GM18511 (cell line): ENCODE measurements around the gene RNASEH1.

Experiments used
- ATAC-seq: cut with Tn5 transposase; IDR thresholded peaks from one replicate; pipeline ENCODE4 v1.9.1; 2021; ENCODE audit warnings: mild to moderate bottlenecking, moderate library complexity; ENCODE audit not compliant: unreplicated experiment

The RNASEH1 gene

DNA sequence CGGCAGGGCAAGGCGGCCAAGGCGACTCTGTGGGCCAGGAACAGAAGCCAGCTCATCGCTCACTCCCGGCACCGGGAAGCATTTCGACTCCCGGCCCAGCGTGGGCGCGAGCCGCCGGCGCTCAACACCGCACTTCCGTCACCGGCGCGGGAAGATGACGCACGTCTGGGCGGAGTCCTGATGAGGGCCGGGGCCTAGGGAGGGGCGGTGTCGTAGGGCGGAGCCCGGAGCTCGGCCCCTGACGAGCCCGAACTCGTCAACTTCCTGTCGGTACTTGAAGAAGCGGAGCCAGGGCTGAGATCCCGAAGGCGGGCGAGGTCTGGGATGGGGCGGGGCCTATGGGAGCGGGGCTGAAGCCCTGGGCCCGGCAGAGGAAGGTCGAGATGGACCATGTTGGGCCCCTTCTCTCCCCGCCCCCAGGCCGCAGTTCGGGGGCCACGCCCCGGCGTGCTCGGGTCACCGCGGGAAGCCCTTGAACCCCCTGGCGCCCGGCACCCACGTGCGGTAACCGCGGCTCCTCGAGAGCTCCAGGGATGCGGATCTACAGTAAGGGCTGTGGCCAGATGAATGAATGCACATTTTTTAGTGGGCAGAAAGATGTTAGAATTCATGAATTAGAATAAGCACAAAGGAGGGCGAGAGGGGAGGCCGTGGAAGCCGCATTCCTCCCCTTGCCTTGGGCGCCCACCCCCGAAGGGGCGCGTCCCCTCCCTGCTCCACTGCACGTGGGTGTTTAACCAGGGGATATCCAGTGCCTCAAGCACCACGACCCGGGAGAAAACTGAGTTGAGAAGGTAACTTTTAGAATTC is at the start of gene RNASEH1:
Gene RNASEH1 (minus strand): TSS at position 129 of the 810 bp plus-strand sequence. CDS start 73 bp downstream, at position 56.
- ATAC-seq, result peak; percentile 97

- no peak for ATAC-seq
Observed at GRCh38 chr2:3606370-3607201, 48.5 kb upstream of the RNASEH1 start.

- no peak for ATAC-seq
Observed at GRCh38 chr2:3606028-3606369, 47.9 kb upstream of the RNASEH1 start.

DNA sequence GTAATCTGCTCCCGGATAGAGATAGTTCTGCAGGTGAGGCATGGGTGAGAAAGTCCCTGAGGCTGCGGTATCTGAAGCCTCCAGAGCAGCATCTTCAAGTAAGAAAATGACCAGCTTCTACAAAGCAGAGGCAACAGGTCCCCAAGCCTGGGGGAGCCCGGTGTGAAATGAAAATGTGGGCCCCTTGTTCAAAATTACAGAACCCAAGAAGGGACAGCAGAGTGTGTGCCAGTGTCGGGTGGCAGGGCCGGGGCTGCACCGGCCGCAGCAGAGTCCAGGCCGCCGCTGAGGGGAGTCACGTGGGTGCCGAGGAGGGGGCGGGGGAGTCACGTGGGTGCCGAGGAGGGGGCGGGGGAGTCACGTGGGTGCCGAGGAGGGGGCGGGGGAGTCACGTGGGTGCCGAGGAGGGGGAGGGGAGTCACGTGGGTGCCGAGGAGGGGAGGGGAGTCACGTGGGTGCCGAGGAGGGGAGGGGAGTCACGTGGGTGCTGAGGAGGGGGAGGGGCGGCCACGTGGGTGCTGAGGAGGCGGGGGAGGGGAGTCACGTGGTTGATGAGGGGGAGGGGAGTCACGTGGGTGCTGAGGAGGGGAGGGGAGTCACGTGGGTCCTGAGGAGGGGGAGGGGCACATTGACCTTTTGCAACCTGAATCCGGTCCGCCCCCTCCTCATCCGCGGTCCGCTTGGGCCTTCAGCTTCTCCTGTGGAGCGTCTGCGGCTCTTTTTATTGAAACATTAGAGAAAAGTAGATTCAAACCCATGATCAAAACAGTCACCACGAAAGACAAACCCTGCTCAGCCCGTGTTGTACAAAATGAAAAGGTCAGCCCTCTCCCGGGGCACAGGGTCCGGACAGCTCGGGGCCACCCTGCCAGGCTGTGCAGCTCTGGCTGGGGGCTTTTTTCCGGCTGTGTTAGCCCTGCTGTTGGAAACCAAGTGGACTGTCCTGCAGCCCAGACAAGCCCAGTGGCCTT is 47.1 kb upstream of the RNASEH1 start:
- no peak for ATAC-seq

DNA sequence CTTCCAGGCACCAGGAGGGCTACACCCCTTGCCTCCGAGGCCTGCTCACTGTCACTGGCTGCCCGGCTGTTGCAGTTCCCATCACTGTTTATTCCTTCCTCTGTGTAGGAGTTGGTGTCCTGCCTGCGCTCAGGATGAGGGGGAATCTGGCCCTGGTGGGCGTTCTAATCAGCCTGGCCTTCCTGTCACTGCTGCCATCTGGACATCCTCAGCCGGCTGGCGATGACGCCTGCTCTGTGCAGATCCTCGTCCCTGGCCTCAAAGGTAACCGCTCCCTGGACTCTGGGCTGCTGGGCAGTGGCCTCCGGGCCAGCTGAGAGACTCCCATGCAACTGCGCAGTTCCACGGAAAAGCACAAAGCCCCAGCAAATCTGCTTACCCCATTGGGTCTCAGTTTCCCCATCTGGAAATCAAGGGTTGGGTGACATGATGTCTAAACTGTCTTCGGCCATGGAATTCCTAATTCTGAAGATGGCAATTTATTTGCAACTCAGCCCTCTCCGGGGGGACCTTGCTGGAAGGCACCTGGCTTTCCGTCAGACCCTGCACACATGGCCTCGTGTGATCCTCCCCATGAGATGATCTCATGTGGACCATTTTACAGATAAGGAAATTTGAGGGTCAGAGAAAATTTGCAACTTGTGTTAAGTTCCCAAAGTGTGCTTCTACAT is 46.2 kb upstream of the RNASEH1 start:
- no peak for ATAC-seq

DNA sequence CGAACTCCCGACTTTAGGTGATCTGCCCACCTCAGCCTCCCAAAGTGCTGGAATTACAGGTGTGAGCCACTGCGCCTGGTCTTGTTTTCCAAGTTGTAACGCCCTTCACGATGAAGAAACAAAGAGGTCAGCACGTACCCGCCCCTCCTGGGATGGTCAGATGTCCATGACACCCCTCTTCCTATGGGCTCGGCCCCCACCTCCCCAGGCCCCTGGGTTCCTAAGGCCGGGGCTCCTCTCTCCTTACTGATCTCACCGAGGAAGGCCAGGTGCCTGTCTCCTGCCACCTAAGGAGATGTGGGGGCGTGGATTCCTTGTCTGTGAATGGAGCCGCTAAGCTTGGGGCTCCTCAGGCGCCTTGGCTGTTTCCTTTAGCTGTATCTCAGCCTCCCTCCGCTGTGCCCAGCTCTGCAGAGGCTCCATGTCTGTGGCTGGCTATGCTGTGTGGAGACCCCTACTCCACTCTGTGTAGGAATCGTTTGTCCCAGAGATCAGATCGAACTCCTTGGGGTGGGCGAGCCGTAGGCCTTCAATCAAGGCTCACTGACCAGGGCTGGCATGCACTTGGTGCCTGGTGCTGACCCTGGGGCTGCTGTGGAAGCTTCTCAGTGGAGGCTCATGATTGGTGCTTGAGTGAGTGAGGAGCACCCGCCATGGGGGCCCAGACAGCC is 45.5 kb upstream of the RNASEH1 start:
- ATAC-seq, result no peak

DNA sequence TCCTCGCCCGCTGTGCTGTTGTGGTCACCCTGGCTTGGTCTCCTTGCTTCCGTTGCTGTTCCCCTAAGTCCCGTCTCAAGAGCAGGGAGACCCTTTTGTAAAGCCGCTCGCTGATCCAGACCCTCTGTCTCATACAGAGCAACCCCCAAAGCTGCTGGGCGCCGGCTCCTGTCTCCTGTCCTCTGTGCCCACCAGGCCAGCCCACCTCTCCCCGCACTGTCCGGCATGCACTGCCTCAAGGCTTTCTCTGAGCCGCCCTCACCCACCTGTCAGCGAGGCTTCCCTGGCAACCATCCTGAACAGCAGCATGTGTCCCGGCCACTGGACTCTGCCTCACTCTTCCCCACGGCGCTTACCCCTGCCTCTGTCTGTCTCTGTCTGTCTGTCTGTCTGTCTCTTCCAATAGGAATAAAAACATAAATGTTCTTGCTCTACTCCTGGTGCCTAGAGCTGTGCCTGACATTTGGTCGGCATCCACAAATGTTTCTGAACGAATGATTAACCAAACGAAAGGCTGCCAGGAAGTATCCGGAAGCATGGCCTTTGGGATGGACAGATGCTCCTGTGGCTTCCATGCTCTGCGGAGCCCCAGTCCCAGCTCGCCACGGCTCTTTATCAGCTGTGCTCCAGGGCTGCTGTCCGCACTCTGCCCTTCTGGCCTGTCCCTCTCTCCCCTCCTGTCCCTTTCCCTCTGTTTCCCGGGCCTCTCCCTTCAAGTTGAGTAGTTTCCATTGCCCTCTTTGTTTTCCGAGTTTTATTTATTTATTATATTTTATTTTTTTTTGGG is 44.6 kb upstream of the RNASEH1 start:
- ATAC-seq, result no peak

DNA sequence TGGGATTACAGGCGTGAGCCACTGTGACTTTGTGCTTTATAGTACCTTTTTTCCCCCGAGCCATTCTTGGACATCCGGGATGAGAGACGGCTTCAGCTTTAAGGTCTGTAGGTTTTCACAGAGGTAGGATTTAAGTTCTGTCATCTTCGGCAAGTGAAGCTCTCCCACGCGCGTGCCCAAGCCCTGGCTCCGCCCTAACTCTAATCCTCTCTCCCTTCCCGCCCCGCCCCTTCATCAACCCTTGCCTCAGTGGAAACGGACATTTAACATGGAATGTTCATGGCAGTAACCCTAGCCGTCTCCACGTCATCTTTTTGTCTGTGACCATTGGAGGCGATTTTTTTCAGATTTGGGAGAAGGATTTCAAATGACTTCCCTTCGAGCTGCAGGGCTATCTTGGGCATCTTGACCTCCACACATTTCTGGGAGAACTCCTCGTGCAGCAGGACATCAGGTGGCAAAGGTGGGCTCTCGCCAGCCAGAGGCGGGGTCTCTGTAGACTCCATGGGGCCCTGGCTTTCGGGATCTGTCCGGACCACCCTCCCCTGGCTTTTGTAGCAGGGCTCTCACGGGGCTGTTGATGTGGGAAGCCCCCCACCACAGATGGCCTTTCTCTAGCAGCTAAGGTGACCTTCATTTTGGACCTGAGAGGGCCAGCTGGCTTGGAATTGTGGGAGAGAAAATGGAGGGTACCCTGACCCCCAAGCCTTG is 43.6 kb upstream of the RNASEH1 start:
- no peak for ATAC-seq

GRCh38 chr2:3600256-3600855 is 42.2 kb upstream of the RNASEH1 start:
- ATAC-seq, result no peak

GRCh38 chr2:3598912-3599854 is 41.0 kb upstream of the RNASEH1 start:
- ATAC-seq, result no peak

DNA sequence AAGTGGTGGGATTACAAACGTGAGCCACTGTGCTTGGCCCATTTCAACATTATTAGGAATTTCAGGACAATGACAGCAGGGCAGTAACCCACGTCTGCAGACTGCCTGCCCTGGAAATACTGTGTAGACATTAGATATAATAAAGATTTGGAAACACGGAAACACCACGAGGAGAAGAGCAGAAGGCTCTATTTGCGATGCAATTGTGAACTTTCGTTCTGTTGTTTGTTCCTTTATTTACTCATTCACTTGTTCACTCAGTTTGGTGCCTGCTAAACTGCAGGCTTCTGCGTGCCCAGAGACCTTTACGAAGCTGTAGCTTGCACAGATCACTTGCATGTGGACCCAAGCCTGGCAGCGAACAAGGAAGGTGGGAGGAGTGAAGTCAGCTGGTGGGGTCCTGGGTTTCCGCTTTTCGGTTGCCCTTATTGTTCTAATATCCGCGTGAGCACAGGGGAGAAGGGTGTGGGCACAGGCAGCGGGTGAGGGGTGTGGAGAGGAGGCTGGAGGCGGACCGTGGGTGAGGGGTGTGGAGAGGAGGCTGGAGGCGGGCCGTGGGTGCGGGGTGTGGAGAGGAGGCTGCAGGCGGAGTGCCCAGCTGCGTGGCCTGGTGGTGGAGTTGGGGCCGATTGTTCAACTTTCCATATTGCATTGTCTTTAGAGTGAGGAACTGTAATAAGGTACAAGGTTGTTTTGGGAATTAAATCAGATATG is 40.2 kb upstream of the RNASEH1 start:
- ATAC-seq, result no peak

DNA sequence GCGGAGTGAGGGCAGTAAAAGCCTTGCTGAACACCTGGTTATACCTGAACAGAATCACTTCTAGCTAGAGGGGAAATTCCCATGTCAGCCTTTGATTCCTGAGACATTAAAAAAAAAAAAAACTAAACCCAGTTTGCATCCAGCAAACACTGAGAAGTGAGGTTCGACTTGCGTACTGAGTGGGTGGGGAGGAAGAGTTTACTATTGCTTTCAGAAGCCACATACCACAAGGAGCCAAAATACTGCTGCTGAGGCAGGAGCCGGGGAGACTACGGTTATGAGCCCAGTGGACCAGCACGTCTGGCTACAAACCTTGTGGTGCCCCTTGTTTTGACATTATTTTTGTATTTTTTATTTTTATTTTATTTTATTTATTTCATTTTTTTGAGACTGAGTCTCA is 39.4 kb upstream of the RNASEH1 start:
- peak; percentile 42 for ATAC-seq

- ATAC-seq, result no peak
Observed at GRCh38 chr2:3596901-3597417, 38.8 kb upstream of the RNASEH1 start.

DNA sequence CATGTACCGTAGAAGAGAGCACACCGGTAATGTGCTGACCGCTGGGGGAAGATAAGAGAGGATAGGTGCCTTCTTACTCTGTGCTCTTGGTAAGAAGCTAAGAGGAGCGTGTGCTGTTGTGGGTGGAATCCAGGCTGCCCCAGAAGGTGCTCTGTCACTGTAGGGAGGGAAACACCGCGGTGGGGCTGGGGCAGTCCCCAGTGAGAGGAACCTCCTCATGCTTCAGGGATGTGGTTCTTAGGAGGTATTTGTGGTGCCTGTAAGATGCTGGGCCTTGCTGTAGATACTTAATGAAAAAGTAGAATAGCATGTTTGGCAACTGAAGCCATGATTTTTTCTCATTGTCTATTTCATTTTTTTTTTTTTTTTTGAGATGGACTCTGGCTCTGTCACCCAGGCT is 37.9 kb upstream of the RNASEH1 start:
- peak; percentile 83 for ATAC-seq

DNA sequence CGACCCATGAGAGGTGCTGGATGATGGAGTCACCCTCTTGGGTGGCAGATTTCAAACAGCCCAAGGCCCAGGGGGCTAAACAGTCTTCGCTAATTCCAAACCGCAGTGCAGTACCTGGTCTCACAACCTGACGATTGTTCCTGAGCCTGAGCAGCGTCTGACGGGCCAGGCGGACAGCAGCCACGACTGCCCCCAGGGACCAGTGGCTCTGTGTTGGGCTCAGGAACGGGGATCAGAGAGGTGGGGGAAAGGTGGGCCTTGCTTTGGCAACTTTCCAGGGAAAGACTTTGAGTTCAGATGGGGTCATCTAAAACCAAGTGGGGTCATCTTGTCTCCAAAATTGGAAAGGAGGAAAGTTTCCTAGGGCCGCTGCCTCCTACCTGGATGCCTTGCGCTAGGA is 37.3 kb upstream of the RNASEH1 start:
- no peak for ATAC-seq
